Adrenal gland (tissue), 12 donors: Measurements from ENCODE around the gene TM4SF4. TPM values are rescaled to one million over a fixed set of nuclear protein-coding genes. Genes with fewer than 3 reads are reported as not detected.

Experiments used
- DNase-seq, 7 donors: peaks; one replicate each; pipeline ENCODE4 v3.0.0-alpha.2; 2019 to 2020
- H3K27ac ChIP-seq, 5 donors: fragments of 200-600 bp; sonication (generic) in 4 of 5; 1 replicate in 3 of 5; 2 replicates in 2 of 5; pipeline versions ENCODE4 v1.5.1 to v1.8.0; 2016 to 2020; ENCODE audit warnings: mild to moderate bottlenecking in 1 of 5
- H3K27me3 ChIP-seq: fragments of 200-600 bp; 2 replicates; pipeline ENCODE4 v1.8.0; 2021
- H3K36me3 ChIP-seq, 2 donors: fragments of 200-600 bp; replicated peaks in 1 of 2; 1 replicate in 1 of 2; 2 replicates in 1 of 2; pipeline versions ENCODE4 v1.5.1 to v1.8.0; 2018 to 2022
- H3K4me1 ChIP-seq, 2 donors: fragments of 200-600 bp; replicated peaks in 1 of 2; 1 replicate in 1 of 2; 2 replicates in 1 of 2; pipeline versions ENCODE4 v1.5.1 to v1.8.0; 2018 to 2021
- H3K4me3 ChIP-seq, 4 donors: fragments of 200-600 bp; sonication (generic) in 3 of 4; one replicate each; pipeline ENCODE4 v1.5.1; 2016 to 2018
- H3K9me3 ChIP-seq, 3 donors: fragments of 200-600 bp; sonication (generic) in 1 of 3; replicated peaks in 1 of 3; 1 replicate in 2 of 3; 2 replicates in 1 of 3; pipeline versions ENCODE4 v1.5.1 to v1.8.0; 2016 to 2021
- CTCF ChIP-seq, 6 experiments: fragments of 450-650 bp in 4 of 6; fragments of 200-600 bp in 2 of 6; sonication (generic) in 1 of 6; IDR thresholded peaks; 1 replicate in 5 of 6; 2 replicates in 1 of 6; pipeline versions ENCODE4 v1.5.1 to v1.8.0; 2016 to 2021; ENCODE audit warnings: antibody characterized with exemption in 6 of 6, mild to moderate bottlenecking in 2 of 6, moderate library complexity in 1 of 6
- POLR2A ChIP-seq, 2 donors: fragments of 450-650 bp; IDR thresholded peaks; one replicate each; pipeline ENCODE4 v1.6.1; 2017; ENCODE audit warnings: antibody characterized with exemption in 2 of 2, mild to moderate bottlenecking in 2 of 2, moderate library complexity in 1 of 2
- WGBS, 4 donors: extraction: QIAGEN DNeasy Blood & Tissue Kit in 2 of 4; methylation state at CpG; one replicate each; pipeline versions ENCODE4 v1.1.5 to v1.1.7; 2013 to 2017; 5-methylcytosine and 5-hydroxymethylcytosine counted together
- intact Hi-C, 2 donors: fragments of 100-400 bp; cut with DNase I; formaldehyde crosslinking; loops; one replicate each; pipeline versions ENCODE4 v1.14.1 to v1.15.0; 2022 to 2023
- polyA plus RNA-seq, 3 donors: library from polyadenylated mRNA; stranded (reverse); fragments of 200-250 nt in 2 of 3; fragments of 350-450 nt in 1 of 3; fragmentation: Illumina TruSeq in 1 of 3; extraction: RNeasy Lipid Tissue Mini Kit (QIAGEN cat#74804) in 1 of 3; gene quantifications; one replicate each; pipeline ENCODE4 v1.2.3, GENCODE V29; 2013 to 2014
- total RNA-seq, 9 donors: library from RNA; depleted of rRNA in 4 of 9; stranded (reverse); fragments of >200 nt in 4 of 9; fragments of 120-200 nt in 1 of 9; fragmentation: NEBNext Ultra II Directional in 1 of 9; extraction: Animal tissue kit (Norgen Biotek cat#: 25700) in 1 of 9; gene quantifications; one replicate each; pipeline versions ENCODE4 v1.1.0 to v1.2.4, GENCODE V29; 2013 to 2023
- donor health status: healthy with polysubstance abuse.
- donor health status: Bipolar disorder and iron deficiency.
- donor health status: DM: yes; HTN: yes; CAD: no.
- donor health status: DM: no; HTN: no; CAD: no.
- donor health status: DM: no; HTN: no; CAD: no.
- donor health status: DM: yes; HTN: yes; CAD: no.

The TM4SF4 gene
- total and polyA plus RNA-seq, 12 donors = 0.08 to 2.2 (median 0.96) TPM; not detected in 3

- intact Hi-C loops = loop anchor here in 1 of 2 donors (10.0 kb wide), 1 partner anchor 255 kb away; no protein-coding TSS in a partner anchor
- no peak overlapping the region for H3K27ac ChIP-seq
- DNase-seq = no peak
- no peaks in the 10 kb centered on the region for H3K4me1 ChIP-seq
- no peaks in the 10 kb centered on the region for H3K9me3 ChIP-seq
- no peak overlapping the region for H3K4me3 ChIP-seq
- H3K36me3 ChIP-seq = peaks cover 0 to 2% of the 10 kb centered on the region in 2 donors
- WGBS, 4 donors = 84 to 91% (median 87%) methylated on average over 3 of the region's 3 CpGs
- no peaks in the 10 kb centered on the region for H3K27me3 ChIP-seq
- TF ChIP-seq CTCF (IDR thresholded peaks at IDR 0.05) (no peak), POLR2A (IDR thresholded peaks at IDR 0.05) (no peak)
Observed at GRCh38 chr3:149519912-149520311, 45.4 kb downstream of the TM4SF4 start.

GRCh38 chr3:149523512-149524299 is 49.2 kb downstream of the TM4SF4 start:
- intact Hi-C loops = no loop called here
- no peak overlapping the region for H3K27ac ChIP-seq
- TF ChIP-seq CTCF (IDR thresholded peaks at IDR 0.05) (no peak), POLR2A (IDR thresholded peaks at IDR 0.05) (no peak)
- H3K4me1 ChIP-seq = peaks cover 0 to 6% of the 10 kb centered on the region in 2 donors
- peaks cover 0 to 13% of the 10 kb centered on the region in 2 donors for H3K36me3 ChIP-seq
- no peaks in the 10 kb centered on the region for H3K9me3 ChIP-seq
- no peak overlapping the region for H3K4me3 ChIP-seq
- no peak for DNase-seq
- WGBS, 4 donors = 89 to 94% (median 90%) methylated on average over 11 of the region's 11 CpGs
- H3K27me3 ChIP-seq = no peaks in the 10 kb centered on the region

GRCh38 chr3:149527531-149528339 is 53.2 kb downstream of the TM4SF4 start:
- TF ChIP-seq POLR2A (IDR thresholded peaks at IDR 0.05) (no peak), CTCF (IDR thresholded peaks at IDR 0.05) (no peak)
- H3K36me3 ChIP-seq = peaks cover 0 to 13% of the 10 kb centered on the region in 2 donors
- no peak overlapping the region for H3K27ac ChIP-seq
- intact Hi-C loops = loop anchor here in 1 of 2 donors (5.0 kb wide), 1 partner anchor 195 kb away; no protein-coding TSS in a partner anchor
- WGBS, 4 donors = 61 to 82% (median 72%) methylated on average over 5 of the region's 5 CpGs
- no peaks in the 10 kb centered on the region for H3K27me3 ChIP-seq
- peaks cover 5 to 13% of the 10 kb centered on the region in 2 donors for H3K4me1 ChIP-seq
- no peak for DNase-seq
- H3K9me3 ChIP-seq = no peaks in the 10 kb centered on the region
- H3K4me3 ChIP-seq = no peak overlapping the region

- Histone ChIP-seq H3K27ac (no peak overlapping the region), H3K27me3 (no peaks in the 10 kb centered on the region), H3K36me3 (peaks cover 0 to 13% of the 10 kb centered on the region in 2 donors), H3K4me1 (peaks cover 10 to 19% of the 10 kb centered on the region in 2 donors), H3K9me3 (no peaks in the 10 kb centered on the region), H3K4me3 (no peak overlapping the region)
- intact Hi-C loops = loop anchor here in 1 of 2 donors (5.0 kb wide), 1 partner anchor 194 kb away; no protein-coding TSS in a partner anchor
- no peak for TF ChIP-seq CTCF (IDR thresholded peaks at IDR 0.05)
- no peak for TF ChIP-seq POLR2A (IDR thresholded peaks at IDR 0.05)
- 73 to 81% (median 78%) methylated on average over 4 of the region's 4 CpGs for WGBS, 4 donors
- no peak for DNase-seq
Observed at GRCh38 chr3:149528340-149528650, 53.8 kb downstream of the TM4SF4 start.
